GM23248 (cell line): ENCODE data around the gene CDK7. TPM values are rescaled to one million over a fixed set of nuclear protein-coding genes. Genes with fewer than 3 reads are reported as not detected.
"Not testable (repeated sequence)": the region's sequence is repeated elsewhere in the genome, so short reads cannot be mapped to it uniquely, and the experiment has no call there.

Source experiments
- DNase-seq: peaks from one replicate; pipeline ENCODE4 v3.0.0-alpha.2; 2015
- H2AFZ ChIP-seq: fragments of 200-600 bp; sonication (generic); 2 replicates; pipeline ENCODE4 v1.6.1; 2016; ENCODE audit warnings: antibody characterized with exemption
- H3F3A ChIP-seq: fragments of 200-600 bp; sonication (generic); 2 replicates; pipeline ENCODE4 v1.6.1; 2016; ENCODE audit warnings: mild to moderate bottlenecking, antibody characterized with exemption, mixed run types; ENCODE audit not compliant: insufficient read depth
- H3K27ac ChIP-seq: fragments of 200-600 bp; sonication (generic); 2 replicates; pipeline ENCODE4 v1.5.1; 2016; ENCODE audit warnings: mild to moderate bottlenecking
- H3K27me3 ChIP-seq: fragments of 200-600 bp; sonication (generic); replicated peaks from 2 replicates; pipeline ENCODE4 v1.6.1; 2016; ENCODE audit warnings: mild to moderate bottlenecking; ENCODE audit not compliant: insufficient read depth
- H3K36me3 ChIP-seq: fragments of 200-600 bp; sonication (generic); 2 replicates; pipeline ENCODE4 v1.6.1; 2016; ENCODE audit warnings: low read depth, mild to moderate bottlenecking
- H3K4me1 ChIP-seq: fragments of 200-600 bp; sonication (generic); 2 replicates; pipeline ENCODE4 v1.6.1; 2016; ENCODE audit warnings: mild to moderate bottlenecking; ENCODE audit not compliant: insufficient read depth
- H3K4me2 ChIP-seq: fragments of 200-600 bp; sonication (generic); one replicate; pipeline ENCODE4 v1.6.1; 2016; ENCODE audit warnings: mild to moderate bottlenecking; ENCODE audit not compliant: unreplicated experiment
- H3K4me3 ChIP-seq: fragments of 200-600 bp; sonication (generic); 2 replicates; pipeline ENCODE4 v1.5.1; 2016; ENCODE audit warnings: mild to moderate bottlenecking
- H3K79me2 ChIP-seq: fragments of 200-600 bp; sonication (generic); 2 replicates; pipeline ENCODE4 v1.6.1; 2016; ENCODE audit warnings: mild to moderate bottlenecking; ENCODE audit not compliant: insufficient read depth
- H3K9ac ChIP-seq: fragments of 200-600 bp; sonication (generic); 2 replicates; pipeline ENCODE4 v1.6.1; 2016; ENCODE audit warnings: mild to moderate bottlenecking
- H3K9me2 ChIP-seq: fragments of 200-600 bp; sonication (generic); 2 replicates; pipeline ENCODE4 v1.6.1; 2016; ENCODE audit warnings: mixed run types, mild to moderate bottlenecking, moderate library complexity; ENCODE audit not compliant: insufficient read depth
- H3K9me3 ChIP-seq: fragments of 200-600 bp; sonication (generic); one replicate; pipeline ENCODE4 v1.6.1; 2017; ENCODE audit warnings: low read depth
- H4K20me1 ChIP-seq: fragments of 200-600 bp; sonication (generic); 2 replicates; pipeline ENCODE4 v1.6.0; 2016; ENCODE audit not compliant: insufficient read depth
- EZH2 ChIP-seq: fragments of 200-600 bp; sonication (generic); IDR thresholded peaks from 2 replicates; pipeline ENCODE4 v1.6.1; 2018; ENCODE audit warnings: antibody characterized with exemption, mild to moderate bottlenecking; ENCODE audit not compliant: insufficient read depth, poor library complexity, severe bottlenecking
- EZH2phosphoT487 ChIP-seq: fragments of 200-600 bp; sonication (generic); IDR thresholded peaks from 2 replicates; pipeline ENCODE4 v1.6.1; 2018; ENCODE audit warnings: antibody characterized with exemption, moderate library complexity, mild to moderate bottlenecking, low read depth; ENCODE audit not compliant: insufficient read depth
- WGBS, 2 experiments: methylation state at CpG; one replicate each; pipeline ENCODE4 v1.1.6; 2015 to 2017; ENCODE audit warnings: low lambda C conversion rate in 2 of 2, low coverage in 1 of 2; ENCODE audit errors: missing lambda C conversion rate in 2 of 2; 5-methylcytosine and 5-hydroxymethylcytosine counted together
- in situ Hi-C: fragments of 300-500 bp; cut with MboI; formaldehyde crosslinking; loops from 2 replicates; pipeline ENCODE4 v1.15.0; 2020
- polyA plus RNA-seq: library from polyadenylated mRNA; unstranded; fragments of >200 nt; fragmentation: Nextera tagmentation; extraction: Ambion mirVana; gene quantifications from 2 replicates; pipeline ENCODE4 v1.2.1, GENCODE V29; 2016
- total RNA-seq: library from RNA; depleted of rRNA; stranded (reverse); fragments of >200 nt; shearing (Covaris generic); gene quantifications from 2 replicates; pipeline ENCODE4 v1.2.3, GENCODE V29; 2014

The CDK7 gene
- total and polyA plus RNA-seq, 2 experiments from 2014 or later: 55.7 to 60.4 TPM

- Histone ChIP-seq H3K27ac (no peak overlapping the region), H3K9me2 (no peaks in the 10 kb centered on the region), H3K36me3 (peaks cover 3% of the 10 kb centered on the region; the same call in 1 of the 2 replicates), H3K4me3 (no peak overlapping the region), H3K4me1 (no peaks in the 10 kb centered on the region), H3F3A (no peaks in the 10 kb centered on the region), H3K79me2 (peaks cover 95% of the 10 kb centered on the region), H3K9me3 (no peaks in the 10 kb centered on the region), H2AFZ (no peak overlapping the region), H3K27me3 (no peaks in the 10 kb centered on the region), H3K9ac (no peak overlapping the region), H4K20me1 (no peaks in the 10 kb centered on the region), H3K4me2 (no peak overlapping the region)
- TF ChIP-seq EZH2phosphoT487: no peak
- no peak for TF ChIP-seq EZH2
- DNase-seq: no peak
- WGBS, 2 experiments: 100% methylated on average over 2 of the region's 2 CpGs
- in situ Hi-C loops: no loop called here
Measured at GRCh38 chr5:69250593-69250992, 15.9 kb downstream of the CDK7 start.

- Histone ChIP-seq H3K36me3 (peaks cover 14% of the 10 kb centered on the region; the same call in 1 of the 2 replicates), H4K20me1 (no peaks in the 10 kb centered on the region), H3K4me3 (no peak overlapping the region), H3K79me2 (peaks cover 95% of the 10 kb centered on the region), H3K9ac (no peak overlapping the region), H2AFZ (no peak overlapping the region), H3K27me3 (no peaks in the 10 kb centered on the region), H3K4me1 (no peaks in the 10 kb centered on the region), H3K4me2 (no peak overlapping the region), H3F3A (no peaks in the 10 kb centered on the region), H3K27ac (no peak overlapping the region), H3K9me2 (no peaks in the 10 kb centered on the region), H3K9me3 (no peaks in the 10 kb centered on the region)
- no peak for DNase-seq
- WGBS, 2 experiments: 90 to 94% methylated on average over 3 of the region's 3 CpGs
- TF ChIP-seq EZH2phosphoT487: no peak
- no peak for TF ChIP-seq EZH2
- in situ Hi-C loops: no loop called here
Measured at GRCh38 chr5:69252437-69252836, 17.8 kb downstream of the CDK7 start.

- H3K4me1 ChIP-seq, H3K9ac ChIP-seq, H3K27ac ChIP-seq, H3K9me3 ChIP-seq, H4K20me1 ChIP-seq, in situ Hi-C loops, H3K4me2 ChIP-seq, H3K27me3 ChIP-seq, H3K9me2 ChIP-seq, H2AFZ ChIP-seq, H3K4me3 ChIP-seq: not testable (repeated sequence)
- peaks cover 33% of the 10 kb centered on the region for H3K36me3 ChIP-seq
- peaks cover 15% of the 10 kb centered on the region; the same call in 1 of the 2 replicates for H3F3A ChIP-seq
- H3K79me2 ChIP-seq: peaks cover 78% of the 10 kb centered on the region
- 96% methylated on average over 4 of the region's 4 CpGs for WGBS, 2 experiments
- DNase-seq: peak; percentile 36
Measured at GRCh38 chr5:69255940-69256339, 21.3 kb downstream of the CDK7 start.

GRCh38 chr5:69257577-69257976 lies 22.9 kb downstream of the CDK7 start:
- WGBS, 2 experiments: 94 to 96% methylated on average over 1 of the region's 1 CpG
- TF ChIP-seq EZH2 (no peak), EZH2phosphoT487 (no peak)
- H3K27me3 ChIP-seq: no peaks in the 10 kb centered on the region
- no peak overlapping the region for H2AFZ ChIP-seq
- H4K20me1 ChIP-seq: no peaks in the 10 kb centered on the region
- no peaks in the 10 kb centered on the region for H3K9me3 ChIP-seq
- no peak overlapping the region for H3K27ac ChIP-seq
- DNase-seq: no peak
- H3K4me2 ChIP-seq: no peak overlapping the region
- H3K36me3 ChIP-seq: peaks cover 46% of the 10 kb centered on the region
- no peaks in the 10 kb centered on the region for H3K9me2 ChIP-seq
- in situ Hi-C loops: no loop called here
- H3K4me1 ChIP-seq: peaks cover 7% of the 10 kb centered on the region; the same call in 1 of the 2 replicates
- H3K79me2 ChIP-seq: peaks cover 64% of the 10 kb centered on the region
- H3K9ac ChIP-seq: no peak overlapping the region
- peaks cover 18% of the 10 kb centered on the region; the same call in 1 of the 2 replicates for H3F3A ChIP-seq
- no peak overlapping the region for H3K4me3 ChIP-seq

- Histone ChIP-seq H3K4me2 (peak overlapping the region; percentile 14), H3K36me3 (peaks cover 65% of the 10 kb centered on the region), H3K4me3 (no peak overlapping the region), H3F3A (peaks cover 18% of the 10 kb centered on the region; the same call in 1 of the 2 replicates), H3K4me1 (peaks cover 7% of the 10 kb centered on the region; the same call in 1 of the 2 replicates), H3K27ac (no peak overlapping the region; the same call in 1 of the 2 replicates), H3K79me2 (peaks cover 48% of the 10 kb centered on the region), H4K20me1 (no peaks in the 10 kb centered on the region), H3K9ac (no peak overlapping the region), H2AFZ (no peak overlapping the region), H3K27me3 (no peaks in the 10 kb centered on the region), H3K9me2 (no peaks in the 10 kb centered on the region), H3K9me3 (no peaks in the 10 kb centered on the region)
- peak; percentile 46 for DNase-seq
- TF ChIP-seq EZH2phosphoT487 (no peak), EZH2 (no peak)
- WGBS, 2 experiments: 100% methylated on average over 1 of the region's 1 CpG
- in situ Hi-C loops: no loop called here
Measured at GRCh38 chr5:69261034-69261433, 26.3 kb downstream of the CDK7 start.
